ENCODE results near the gene SMAGP. TPM values are rescaled to one million over a fixed set of nuclear protein-coding genes. Genes with fewer than 3 reads are reported as not detected.
A peak's percentile ranks its signal among the peaks of the same experiment; 100 is the strongest.
"Not testable (repeated sequence)": the region's sequence is repeated elsewhere in the genome, so short reads cannot be mapped to it uniquely, and the experiment has no call there.

Gene SMAGP
- total and polyA plus RNA-seq, 12 donors = 2.0 to 7.3 (median 3.7) TPM

DNA sequence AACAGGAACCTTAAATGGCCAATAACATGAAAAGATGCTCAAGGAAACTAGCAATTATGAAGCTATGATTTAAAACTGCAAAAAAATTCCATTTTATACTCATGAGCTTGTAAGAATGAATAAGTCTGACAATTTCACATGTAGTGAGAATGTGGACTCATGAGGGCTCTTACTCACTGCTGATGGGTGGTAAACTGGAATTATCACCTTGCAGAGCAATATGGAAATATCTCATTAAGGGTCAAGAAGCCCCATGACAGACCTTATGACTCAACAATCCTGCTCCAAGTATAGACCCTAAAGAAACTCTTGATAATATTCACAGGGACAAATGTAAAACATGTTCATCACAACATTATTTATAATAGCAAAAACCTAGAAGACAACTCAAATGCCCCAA is 23.5 kb upstream of the SMAGP start:
- intact Hi-C loops (cut with DNase I) = no loop called here
- no peaks in the 10 kb centered on the region for H3K27me3 ChIP-seq
- peaks cover 0 to 5% (median 0%) of the 10 kb centered on the region in 9 donors for H3K4me1 ChIP-seq
- TF ChIP-seq, protein P1, sequence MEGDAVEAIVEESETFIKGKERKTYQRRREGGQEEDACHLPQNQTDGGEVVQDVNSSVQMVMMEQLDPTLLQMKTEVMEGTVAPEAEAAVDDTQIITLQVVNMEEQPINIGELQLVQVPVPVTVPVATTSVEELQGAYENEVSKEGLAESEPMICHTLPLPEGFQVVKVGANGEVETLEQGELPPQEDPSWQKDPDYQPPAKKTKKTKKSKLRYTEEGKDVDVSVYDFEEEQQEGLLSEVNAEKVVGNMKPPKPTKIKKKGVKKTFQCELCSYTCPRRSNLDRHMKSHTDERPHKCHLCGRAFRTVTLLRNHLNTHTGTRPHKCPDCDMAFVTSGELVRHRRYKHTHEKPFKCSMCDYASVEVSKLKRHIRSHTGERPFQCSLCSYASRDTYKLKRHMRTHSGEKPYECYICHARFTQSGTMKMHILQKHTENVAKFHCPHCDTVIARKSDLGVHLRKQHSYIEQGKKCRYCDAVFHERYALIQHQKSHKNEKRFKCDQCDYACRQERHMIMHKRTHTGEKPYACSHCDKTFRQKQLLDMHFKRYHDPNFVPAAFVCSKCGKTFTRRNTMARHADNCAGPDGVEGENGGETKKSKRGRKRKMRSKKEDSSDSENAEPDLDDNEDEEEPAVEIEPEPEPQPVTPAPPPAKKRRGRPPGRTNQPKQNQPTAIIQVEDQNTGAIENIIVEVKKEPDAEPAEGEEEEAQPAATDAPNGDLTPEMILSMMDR (IDR thresholded peaks at IDR 0.05) = no peak
- DNase-seq = no peak
- H3K27ac ChIP-seq = no peak overlapping the region
- H3K36me3 ChIP-seq = peaks cover 0 to 84% (median 0%) of the 10 kb centered on the region in 9 donors
- no peak overlapping the region for H3K4me3 ChIP-seq
- ATAC-seq = no peak
- no peaks in the 10 kb centered on the region for H3K9me3 ChIP-seq

DNA sequence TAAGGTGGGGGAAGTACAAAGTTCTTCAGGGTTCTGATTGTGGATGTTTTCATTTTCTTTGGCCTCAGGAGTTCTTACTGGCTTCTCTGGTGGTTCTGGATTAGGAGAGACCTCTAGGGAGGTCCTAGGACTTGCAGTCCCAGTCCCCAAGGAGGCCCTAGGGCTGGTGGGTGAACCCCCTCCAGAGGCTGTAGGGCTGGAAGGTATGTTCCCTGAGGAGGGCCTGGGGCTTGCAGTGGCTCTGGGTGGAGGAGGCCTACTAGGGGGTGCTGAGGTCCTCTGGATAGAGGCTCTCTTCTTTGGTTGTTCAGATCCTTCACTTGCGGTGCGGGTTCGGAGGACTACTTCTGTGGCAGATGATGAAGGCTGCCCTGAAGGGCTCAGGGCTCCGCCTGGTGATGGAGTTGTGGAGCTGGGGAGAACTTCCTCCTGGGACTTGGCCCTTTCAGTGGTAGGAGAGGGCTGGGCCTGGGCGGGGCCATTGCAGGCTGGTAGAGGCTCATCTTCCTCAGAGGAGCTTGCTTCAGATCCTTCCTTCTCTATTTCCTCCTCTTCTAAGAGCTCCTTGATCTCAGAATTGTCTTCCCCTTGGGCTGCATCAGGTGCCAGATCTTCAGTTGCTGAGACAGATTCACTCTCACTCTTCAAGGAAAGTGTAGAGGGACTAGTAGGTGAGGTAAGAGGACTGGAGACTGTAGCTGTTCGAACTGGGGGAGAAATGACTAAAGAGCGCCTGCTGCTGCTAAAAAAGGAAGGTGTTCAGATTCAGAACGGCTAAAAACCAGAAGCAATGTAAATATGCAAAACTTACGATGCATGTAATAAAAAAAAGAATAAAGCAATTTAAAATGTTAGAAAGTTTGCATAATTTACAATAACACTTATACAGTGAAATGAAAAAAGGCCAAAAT is 21.6 kb upstream of the SMAGP start:
- ATAC-seq = peak in 4 of 8 donors; percentile 53 to 76 (median 68)
- WGBS, 2 donors = 83 to 84% methylated on average over 9 of the region's 9 CpGs
- TF ChIP-seq, protein P1 (IDR thresholded peaks at IDR 0.05) = peak in 1 of 9 donors; percentile 10

DNA sequence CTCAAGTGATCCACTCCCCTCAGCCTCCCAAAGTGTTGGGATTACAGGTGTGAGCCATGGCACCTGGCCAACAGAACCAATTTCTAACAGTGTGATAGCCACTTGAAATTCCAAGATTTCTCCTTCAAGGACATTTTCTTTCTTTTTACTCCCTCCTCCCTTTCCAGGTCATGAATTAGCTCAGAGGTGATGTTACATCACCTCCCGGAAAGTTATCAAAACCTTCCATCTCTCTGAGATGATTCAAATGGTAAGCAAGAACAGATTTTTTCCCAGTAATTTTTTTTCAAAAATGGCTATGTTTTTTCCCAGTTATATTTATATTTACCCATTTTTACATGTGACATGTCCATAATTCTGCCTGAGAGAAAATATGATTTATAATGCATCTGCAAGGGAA is 15.6 kb upstream of the SMAGP start:
- Histone ChIP-seq H3K9me3 (no peaks in the 10 kb centered on the region), H3K4me3 (no peak overlapping the region), H3K4me1 (no peaks in the 10 kb centered on the region), H3K36me3 (peaks cover 0 to 90% (median 0%) of the 10 kb centered on the region in 9 donors), H3K27me3 (no peaks in the 10 kb centered on the region), H3K27ac (no peak overlapping the region)
- 88 to 93% methylated on average over 1 of the region's 1 CpG for WGBS, 2 donors
- DNase-seq = no peak
- intact Hi-C loops (cut with DNase I) = loop anchor here in 1 of 10 donors (5.0 kb wide), 1 partner anchor 51 kb away; no protein-coding TSS in a partner anchor
- TF ChIP-seq, protein P1 (IDR thresholded peaks at IDR 0.05) = no peak
- ATAC-seq = no peak

More for the DNA sequence above, 21.6 kb upstream of the SMAGP start:
- H3K27ac ChIP-seq = peak overlapping the region in 1 of 10 donors; percentile 34
- H3K9me3 ChIP-seq; H3K4me3 ChIP-seq; H3K4me1 ChIP-seq; H3K27me3 ChIP-seq; intact Hi-C loops (cut with DNase I): not testable (repeated sequence)
- peak; percentile 12 to 48 for DNase-seq
- H3K36me3 ChIP-seq = peaks cover 0 to 83% (median 0%) of the 10 kb centered on the region in 9 donors

DNA sequence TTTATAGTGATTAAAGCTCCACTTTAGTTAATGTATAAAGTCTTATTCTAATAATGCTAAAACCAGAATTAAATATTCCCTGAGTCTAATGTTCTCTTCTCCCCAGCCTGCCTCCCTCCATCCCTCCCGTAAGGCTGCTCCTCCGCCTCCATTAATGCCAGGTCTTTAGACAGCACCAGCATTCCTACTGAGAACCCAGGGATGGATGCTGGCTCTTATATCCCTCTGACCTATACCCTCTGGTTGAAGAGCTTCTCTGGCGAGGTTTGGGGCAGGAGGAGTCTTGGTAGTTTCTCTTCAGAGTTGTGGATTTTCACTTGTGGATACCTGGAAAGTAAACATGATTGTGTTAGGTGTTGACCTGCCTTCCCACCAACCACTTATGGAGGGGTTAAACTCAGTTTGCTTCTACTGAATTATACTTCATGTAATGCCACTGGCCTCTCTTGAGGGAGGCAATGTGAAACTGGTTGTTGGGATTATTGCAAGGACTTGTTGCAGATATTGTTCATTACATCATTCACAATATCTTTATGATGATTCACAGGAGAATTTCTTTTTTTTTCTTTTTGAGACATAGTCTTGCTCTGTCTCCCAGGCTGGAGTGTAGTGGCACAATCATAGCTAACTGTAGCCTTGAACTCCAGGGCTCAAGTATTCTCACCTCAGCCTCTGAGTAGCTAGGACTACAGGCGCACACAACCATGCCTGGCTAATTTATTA is 11.1 kb upstream of the SMAGP start:
- no peak for DNase-seq
- Histone ChIP-seq H3K27ac (no peak overlapping the region), H3K9me3 (no peaks in the 10 kb centered on the region), H3K4me3 (no peak overlapping the region), H3K36me3 (peaks cover 0 to 51% (median 0%) of the 10 kb centered on the region in 9 donors), H3K4me1 (no peaks in the 10 kb centered on the region), H3K27me3 (peaks cover 0 to 4% (median 0%) of the 10 kb centered on the region in 7 donors)
- TF ChIP-seq, protein P1 (IDR thresholded peaks at IDR 0.05) = no peak
- 86 to 88% methylated on average over 4 of the region's 4 CpGs for WGBS, 2 donors
- ATAC-seq = no peak
- intact Hi-C loops (cut with DNase I) = no loop called here

All from heart right ventricle (tissue), 16 donors.